Keratinocyte (primary cell): Measurements from ENCODE around the gene INSYN2A. TPM values are rescaled to one million over a fixed set of nuclear protein-coding genes. Genes with fewer than 3 reads are reported as not detected.

Experiments used
- DNase-seq: peaks from one replicate; pipeline ENCODE4 v3.0.0-alpha.2; 2011; ENCODE audit warnings: low read depth, missing footprints, low spot score
- FAIRE-seq: peaks from 2 replicates; lab custom pipeline; 2011; peaks lifted over from hg19 to GRCh38; lab: Jason Lieb, UNC
- H2AFZ ChIP-seq: 2 replicates; pipeline ENCODE4 v1.6.0; 2012; ENCODE audit warnings: low read length, control low read depth, inconsistent platforms; ENCODE audit not compliant: control insufficient read depth
- H3K27ac ChIP-seq: 2 replicates; pipeline ENCODE4 v1.5.1; 2011; ENCODE audit warnings: low read length; ENCODE audit not compliant: control insufficient read depth, insufficient read depth
- H3K27me3 ChIP-seq: 3 replicates; pipeline ENCODE4 v1.6.0; 2011; ENCODE audit warnings: low read length; ENCODE audit not compliant: control insufficient read depth, insufficient read depth; ENCODE audit errors: extremely low read depth
- H3K36me3 ChIP-seq, 2 experiments: 2 replicates in 1 of 2; 3 replicates in 1 of 2; pipeline ENCODE4 v1.5.1; 2011; ENCODE audit warnings: low read length in 2 of 2, mild to moderate bottlenecking in 1 of 2; ENCODE audit not compliant: control insufficient read depth in 2 of 2, insufficient read depth in 2 of 2; ENCODE audit errors: extremely low read depth in 1 of 2
- H3K4me1 ChIP-seq: 3 replicates; pipeline ENCODE4 v1.5.1; 2011; ENCODE audit warnings: low read length; ENCODE audit not compliant: control insufficient read depth, insufficient read depth; ENCODE audit errors: extremely low read depth
- H3K4me2 ChIP-seq: 3 replicates; pipeline ENCODE4 v1.6.0; 2011; ENCODE audit warnings: low read depth, low read length; ENCODE audit not compliant: control insufficient read depth, insufficient read depth; ENCODE audit errors: extremely low read depth
- H3K4me3 ChIP-seq, 3 experiments: fragments of 200-600 bp in 1 of 3; sonication (generic) in 1 of 3; 2 replicates in 2 of 3; 3 replicates in 1 of 3; pipeline ENCODE4 v1.5.1; 2011 to 2016; ENCODE audit warnings: low read length in 3 of 3, mild to moderate bottlenecking in 3 of 3, control low read depth in 2 of 3, inconsistent platforms in 1 of 3, low read depth in 1 of 3, mixed read lengths in 1 of 3, mixed run types in 1 of 3, moderate library complexity in 1 of 3; ENCODE audit not compliant: control insufficient read depth in 2 of 3, insufficient read depth in 2 of 3; ENCODE audit errors: extremely low read depth in 1 of 3
- H3K79me2 ChIP-seq: 2 replicates; pipeline ENCODE4 v1.6.0; 2012; ENCODE audit warnings: low read length; ENCODE audit not compliant: control insufficient read depth, insufficient read depth
- H3K9ac ChIP-seq: 3 replicates; pipeline ENCODE4 v1.6.0; 2011; ENCODE audit warnings: low read length; ENCODE audit not compliant: control insufficient read depth, insufficient read depth; ENCODE audit errors: extremely low read depth
- H3K9me1 ChIP-seq: 3 replicates; pipeline ENCODE4 v1.6.0; 2011; ENCODE audit warnings: low read length; ENCODE audit not compliant: control insufficient read depth, insufficient read depth; ENCODE audit errors: extremely low read depth
- H3K9me3 ChIP-seq: 2 replicates; pipeline ENCODE4 v1.5.1; 2012; ENCODE audit warnings: low read depth, low read length; ENCODE audit not compliant: control insufficient read depth
- H4K20me1 ChIP-seq: 3 replicates; pipeline ENCODE4 v1.6.0; 2011; ENCODE audit warnings: low read length; ENCODE audit not compliant: control insufficient read depth, insufficient read depth; ENCODE audit errors: extremely low read depth
- EZH2 ChIP-seq: IDR thresholded peaks from one replicate; pipeline ENCODE4 v1.6.1; 2012; ENCODE audit warnings: inconsistent platforms, mild to moderate bottlenecking, low read length, moderate library complexity
- dilution Hi-C: fragments of 300-500 bp; cut with MboI; formaldehyde crosslinking; loops from one replicate; pipeline ENCODE4 v1.7.0; 2020; ENCODE audit warnings: low sequenced_read_pairs; ENCODE audit not compliant: extremely low pct_ligation_motif_present
- polyA plus RNA-seq, 5 experiments: library from polyadenylated mRNA; depleted of rRNA in 3 of 5; stranded (reverse) in 3 of 5; stranded (forward) in 1 of 5; unstranded in 1 of 5; fragments of >200 nt; gene quantifications; 1 replicate in 1 of 5; 2 replicates in 3 of 5; 3 replicates in 1 of 5; pipeline versions ENCODE4 v1.2.1 to v1.2.3, GENCODE V29; 2011 to 2012; ENCODE audit warnings: missing spikeins in 2 of 5, low read depth in 1 of 5, low replicate concordance in 1 of 5
- TF ChIP-seq, protein P1 (sequence below), 3 experiments: IDR thresholded peaks in 1 of 3; conservative IDR thresholded peaks in 1 of 3; optimal IDR thresholded peaks in 1 of 3; 2 replicates in 2 of 3; 3 replicates in 1 of 3; pipeline versions ENCODE3 to v1.5.1; 2011; ENCODE audit warnings: low read length in 3 of 3, mild to moderate bottlenecking in 3 of 3, moderate library complexity in 2 of 3, control low read depth in 1 of 3, inconsistent platforms in 1 of 3; ENCODE audit not compliant: insufficient read depth in 2 of 3; ENCODE audit errors: extremely low read depth in 1 of 3

INSYN2A gene
- polyA plus RNA-seq, 1 donor (not counting 4 experiments of a cell fraction or from before 2014, with no cell fraction given) = not detected

DNA sequence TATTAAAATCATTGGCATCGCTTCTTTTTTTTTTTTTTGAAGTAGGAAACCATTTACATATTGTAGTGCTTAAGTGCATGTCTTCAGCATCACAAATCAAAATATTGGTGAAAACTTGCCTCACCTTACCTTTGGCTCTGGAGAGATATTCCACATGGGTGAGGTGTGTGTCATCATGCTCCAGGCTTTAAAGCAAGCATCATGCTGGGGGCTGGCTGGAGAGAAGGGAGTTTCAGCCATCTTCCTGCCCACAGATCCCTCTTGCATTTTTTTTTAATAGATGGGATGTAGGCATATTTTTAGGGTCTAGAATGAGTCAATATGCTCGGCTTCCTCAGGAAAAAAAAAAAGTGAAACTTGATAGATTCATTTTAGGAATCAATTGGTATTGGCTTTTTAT is 2.3 kb upstream of the INSYN2A start:
- no peak for FAIRE-seq
- DNase-seq = no peak
- Histone ChIP-seq H2AFZ (no peak overlapping the region), H3K4me2 (no peak overlapping the region), H3K36me3 (peaks cover 0 to 6% of the 10 kb centered on the region in 2 experiments), H3K9me1 (no peaks in the 10 kb centered on the region), H3K4me1 (peaks cover 4% of the 10 kb centered on the region), H3K9ac (no peak overlapping the region), H3K9me3 (no peaks in the 10 kb centered on the region), H3K27ac (no peak overlapping the region), H3K79me2 (no peaks in the 10 kb centered on the region), H4K20me1 (peaks cover 8% of the 10 kb centered on the region), H3K4me3 (no peak overlapping the region), H3K27me3 (peaks cover 12% of the 10 kb centered on the region)
- TF ChIP-seq EZH2 = no peak
- TF ChIP-seq, protein P1, sequence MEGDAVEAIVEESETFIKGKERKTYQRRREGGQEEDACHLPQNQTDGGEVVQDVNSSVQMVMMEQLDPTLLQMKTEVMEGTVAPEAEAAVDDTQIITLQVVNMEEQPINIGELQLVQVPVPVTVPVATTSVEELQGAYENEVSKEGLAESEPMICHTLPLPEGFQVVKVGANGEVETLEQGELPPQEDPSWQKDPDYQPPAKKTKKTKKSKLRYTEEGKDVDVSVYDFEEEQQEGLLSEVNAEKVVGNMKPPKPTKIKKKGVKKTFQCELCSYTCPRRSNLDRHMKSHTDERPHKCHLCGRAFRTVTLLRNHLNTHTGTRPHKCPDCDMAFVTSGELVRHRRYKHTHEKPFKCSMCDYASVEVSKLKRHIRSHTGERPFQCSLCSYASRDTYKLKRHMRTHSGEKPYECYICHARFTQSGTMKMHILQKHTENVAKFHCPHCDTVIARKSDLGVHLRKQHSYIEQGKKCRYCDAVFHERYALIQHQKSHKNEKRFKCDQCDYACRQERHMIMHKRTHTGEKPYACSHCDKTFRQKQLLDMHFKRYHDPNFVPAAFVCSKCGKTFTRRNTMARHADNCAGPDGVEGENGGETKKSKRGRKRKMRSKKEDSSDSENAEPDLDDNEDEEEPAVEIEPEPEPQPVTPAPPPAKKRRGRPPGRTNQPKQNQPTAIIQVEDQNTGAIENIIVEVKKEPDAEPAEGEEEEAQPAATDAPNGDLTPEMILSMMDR (optimal IDR thresholded peaks at IDR 0.05 in 1 of 3, IDR thresholded peaks at IDR 0.05 in 1 of 3, conservative IDR thresholded peaks at IDR 0.05 in 1 of 3; ENCODE audit: extremely low read depth in 1 of 3, insufficient read depth in 2 of 3, low read length in 3 of 3) = no peak
- dilution Hi-C loops = no loop called here

DNA sequence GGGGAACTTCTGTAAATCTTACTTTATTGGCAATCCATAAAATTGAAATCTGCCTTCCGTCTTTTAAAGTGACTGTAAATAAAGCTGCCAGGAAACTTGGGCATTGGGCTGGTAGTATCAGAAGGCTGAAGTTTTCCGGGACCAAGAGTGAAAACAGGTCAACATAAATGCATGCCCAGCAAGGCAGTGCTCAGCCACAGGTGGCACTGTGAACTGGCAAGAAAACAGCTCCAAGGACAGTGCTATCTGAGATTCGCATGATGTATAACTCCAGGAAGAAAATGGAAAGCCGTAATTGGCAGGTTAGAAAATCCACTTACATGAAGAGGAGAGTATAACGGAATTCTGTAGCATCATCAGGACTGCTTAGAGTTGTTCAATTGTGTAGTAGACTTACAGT is 1.9 kb upstream of the INSYN2A start:
- peaks cover 12% of the 10 kb centered on the region for H3K27me3 ChIP-seq
- peaks cover 0 to 6% of the 10 kb centered on the region in 2 experiments for H3K36me3 ChIP-seq
- TF ChIP-seq EZH2 = no peak
- TF ChIP-seq, protein P1 (optimal IDR thresholded peaks at IDR 0.05 in 1 of 3, IDR thresholded peaks at IDR 0.05 in 1 of 3, conservative IDR thresholded peaks at IDR 0.05 in 1 of 3; ENCODE audit: extremely low read depth in 1 of 3, insufficient read depth in 2 of 3, low read length in 3 of 3) = peak in 1 of 3 experiments; percentile 42
- H3K4me1 ChIP-seq = peaks cover 4% of the 10 kb centered on the region
- peaks cover 8% of the 10 kb centered on the region for H4K20me1 ChIP-seq
- H3K9ac ChIP-seq = no peak overlapping the region
- FAIRE-seq (no peak), DNase-seq (no peak)
- no peaks in the 10 kb centered on the region for H3K9me1 ChIP-seq
- H3K79me2 ChIP-seq = no peaks in the 10 kb centered on the region
- no peak overlapping the region for H2AFZ ChIP-seq
- H3K4me2 ChIP-seq = no peak overlapping the region
- no peak overlapping the region for H3K27ac ChIP-seq
- H3K4me3 ChIP-seq = no peak overlapping the region
- dilution Hi-C loops = no loop called here
- H3K9me3 ChIP-seq = no peaks in the 10 kb centered on the region
